HepG2 (cell line): ENCODE measurements around the gene BMPR1B.

Experiments used
- CTCF ChIP-seq: sonication (generic); formaldehyde crosslinking; IDR thresholded peaks from 2 replicates; pipeline ENCODE4 v1.5.0; 2020; ENCODE audit warnings: mild to moderate bottlenecking, missing genetic modification reagents, moderate library complexity
- ESRRA ChIP-seq: sonication (generic); formaldehyde crosslinking; IDR thresholded peaks from 2 replicates; pipeline ENCODE4 v1.5.1; 2020; ENCODE audit warnings: mild to moderate bottlenecking, low read depth, missing genetic modification reagents
- EZH2 ChIP-seq: conservative IDR thresholded peaks from 2 replicates; pipeline ENCODE4 v1.6.1; 2012; ENCODE audit warnings: mild to moderate bottlenecking, low read depth, low read length, moderate library complexity
- FOXP1 ChIP-seq, 2 experiments: fragments of 450-650 bp in 1 of 2; IDR thresholded peaks; 2 replicates each; pipeline ENCODE4 v1.6.1; 2017 to 2018; ENCODE audit warnings: antibody characterized with exemption in 1 of 2
- REST ChIP-seq, 2 experiments: IDR thresholded peaks; 2 replicates each; pipeline ENCODE4 v1.6.1; 2011 to 2012; ENCODE audit warnings: low read length in 2 of 2, borderline replicate concordance in 1 of 2, low read depth in 1 of 2, mild to moderate bottlenecking in 1 of 2, moderate library complexity in 1 of 2
- TAF1 ChIP-seq: sonication (generic); formaldehyde crosslinking; IDR thresholded peaks from 2 replicates; pipeline ENCODE4 v1.4.0; 2020; ENCODE audit warnings: missing genetic modification reagents
- ZNF282 ChIP-seq: fragments of 450-650 bp; IDR thresholded peaks from 2 replicates; pipeline ENCODE4 v1.6.1; 2018; ENCODE audit not compliant: partially characterized antibody
- ZNF549 ChIP-seq: sonication (generic); formaldehyde crosslinking; IDR thresholded peaks from 2 replicates; pipeline ENCODE4 v1.5.0; 2020; ENCODE audit warnings: missing genetic modification reagents

GRCh38 chr4:95155759-95156451 is 398.1 kb downstream of the BMPR1B start:
- TF ChIP-seq CTCF (CRISPR knock-in tag) (peak; percentile 47), ESRRA (CRISPR knock-in tag) (no peak), EZH2 (no peak), ZNF549 (CRISPR knock-in tag) (no peak), REST (IDR thresholded peaks at IDR 0.05; ENCODE audit: borderline replicate concordance in 1 of 2, low read depth in 1 of 2, low read length in 2 of 2) (no peak), FOXP1 (IDR thresholded peaks at IDR 0.05) (no peak), FOXP1 (CRISPR knock-in tag; IDR thresholded peaks at IDR 0.05) (no peak), ZNF282 (no peak), TAF1 (CRISPR knock-in tag) (no peak)
